KG1 (cell line): ENCODE data around the gene SIPA1L3.
A peak's percentile ranks its signal among the peaks of the same experiment; 100 is the strongest.
"Not testable (repeated sequence)": the region's sequence is repeated elsewhere in the genome, so short reads cannot be mapped to it uniquely, and the experiment has no call there.

Experiments used
- DNase-seq: peaks from one replicate; lab custom pipeline; 2025; lab: John Stamatoyannopoulos, UW

SIPA1L3 gene

GRCh38 chr19:37909661-37910199 is 2.7 kb downstream of the SIPA1L3 start:
- DNase-seq = no peak

GRCh38 chr19:37914908-37915307 is 7.9 kb downstream of the SIPA1L3 start:
- DNase-seq = no peak

GRCh38 chr19:37920591-37921450 is 13.8 kb downstream of the SIPA1L3 start:
- DNase-seq = no peak

GRCh38 chr19:37924573-37924972 is 17.6 kb downstream of the SIPA1L3 start:
- not testable (repeated sequence) for DNase-seq

- no peak for DNase-seq
Observed at GRCh38 chr19:37925212-37925611, 18.2 kb downstream of the SIPA1L3 start.

- DNase-seq = no peak
Observed at GRCh38 chr19:37926255-37926654, 19.2 kb downstream of the SIPA1L3 start.

- no peak for DNase-seq
Observed at GRCh38 chr19:37926711-37927110, 19.7 kb downstream of the SIPA1L3 start.

- DNase-seq = peak; percentile 10
Observed at GRCh38 chr19:37928527-37929286, 21.7 kb downstream of the SIPA1L3 start.

GRCh38 chr19:37929355-37929923 is 22.4 kb downstream of the SIPA1L3 start:
- no peak for DNase-seq

GRCh38 chr19:37930416-37930815 is 23.4 kb downstream of the SIPA1L3 start:
- no peak for DNase-seq

- DNase-seq = no peak
Observed at GRCh38 chr19:37931881-37932655, 25.1 kb downstream of the SIPA1L3 start.

- no peak for DNase-seq
Observed at GRCh38 chr19:37932985-37933936, 26.3 kb downstream of the SIPA1L3 start.

GRCh38 chr19:37933937-37934358 is 26.9 kb downstream of the SIPA1L3 start:
- no peak for DNase-seq

GRCh38 chr19:37935341-37935740 is 28.3 kb downstream of the SIPA1L3 start:
- DNase-seq = no peak

- DNase-seq = no peak
Observed at GRCh38 chr19:37936166-37936565, 29.2 kb downstream of the SIPA1L3 start.

GRCh38 chr19:37936886-37937285 is 29.9 kb downstream of the SIPA1L3 start:
- DNase-seq = no peak

GRCh38 chr19:37938353-37938752 is 31.3 kb downstream of the SIPA1L3 start:
- no peak for DNase-seq

GRCh38 chr19:37941782-37942515 is 34.9 kb downstream of the SIPA1L3 start:
- no peak for DNase-seq

GRCh38 chr19:37942516-37942902 is 35.5 kb downstream of the SIPA1L3 start:
- DNase-seq = no peak

- no peak for DNase-seq
Observed at GRCh38 chr19:37943480-37943879, 36.5 kb downstream of the SIPA1L3 start.
